ENCODE measurements around the gene ABI2.

Gene ABI2

GRCh38 chr2:203440671-203441070 lies 112.5 kb downstream of the ABI2 start:
- Histone ChIP-seq H3K27ac (ENCODE audit: low read depth, low read length) (no peak overlapping the region), H2AFZ (ENCODE audit: low read depth, low read length, severe bottlenecking) (no peak overlapping the region), H3K9me3 (ENCODE audit: insufficient read depth, low read length) (no peaks in the 10 kb centered on the region), H3K4me2 (ENCODE audit: low read depth, low read length, poor library complexity, severe bottlenecking) (no peak overlapping the region), H3K4me3 (ENCODE audit: insufficient read depth, low read length, poor library complexity, severe bottlenecking) (no peak overlapping the region), H4K20me1 (ENCODE audit: low read depth, low read length) (no peaks in the 10 kb centered on the region), H3K9ac (ENCODE audit: low read length) (no peak overlapping the region), H3F3A (ENCODE audit: insufficient read depth) (no peaks in the 10 kb centered on the region), H3K9me2 (replicated peaks; ENCODE audit: insufficient read depth, low read length) (no peaks in the 10 kb centered on the region), H3K36me3 (ENCODE audit: low read length) (no peaks in the 10 kb centered on the region), H3K27me3 (ENCODE audit: low read length) (no peaks in the 10 kb centered on the region), H3K79me2 (ENCODE audit: insufficient read depth, low read length) (no peaks in the 10 kb centered on the region)
- TF ChIP-seq EZH2phosphoT487 (conservative IDR thresholded peaks at IDR 0.05; ENCODE audit: low read length) (no peak), CTCF (IDR thresholded peaks at IDR 0.05; ENCODE audit: insufficient read depth, low read length, poor library complexity, severe bottlenecking) (no peak)

GRCh38 chr2:203441463-203441862 lies 113.3 kb downstream of the ABI2 start:
- Histone ChIP-seq H3K27me3 (ENCODE audit: low read length) (no peaks in the 10 kb centered on the region), H3F3A (ENCODE audit: insufficient read depth) (no peaks in the 10 kb centered on the region), H3K4me3 (ENCODE audit: insufficient read depth, low read length, poor library complexity, severe bottlenecking) (no peak overlapping the region), H2AFZ (ENCODE audit: low read depth, low read length, severe bottlenecking) (no peak overlapping the region), H3K9ac (ENCODE audit: low read length) (no peak overlapping the region), H3K79me2 (ENCODE audit: insufficient read depth, low read length) (no peaks in the 10 kb centered on the region), H3K4me2 (ENCODE audit: low read depth, low read length, poor library complexity, severe bottlenecking) (no peak overlapping the region), H3K36me3 (ENCODE audit: low read length) (no peaks in the 10 kb centered on the region), H4K20me1 (ENCODE audit: low read depth, low read length) (no peaks in the 10 kb centered on the region), H3K9me3 (ENCODE audit: insufficient read depth, low read length) (no peaks in the 10 kb centered on the region), H3K27ac (ENCODE audit: low read depth, low read length) (no peak overlapping the region), H3K9me2 (replicated peaks; ENCODE audit: insufficient read depth, low read length) (no peaks in the 10 kb centered on the region)
- TF ChIP-seq EZH2phosphoT487 (conservative IDR thresholded peaks at IDR 0.05; ENCODE audit: low read length) (no peak), CTCF (IDR thresholded peaks at IDR 0.05; ENCODE audit: insufficient read depth, low read length, poor library complexity, severe bottlenecking) (no peak)

GRCh38 chr2:203442463-203442862 lies 114.3 kb downstream of the ABI2 start:
- Histone ChIP-seq H3K9ac (ENCODE audit: low read length) (no peak overlapping the region), H3K27ac (ENCODE audit: low read depth, low read length) (no peak overlapping the region), H3K79me2 (ENCODE audit: insufficient read depth, low read length) (no peaks in the 10 kb centered on the region), H3F3A (ENCODE audit: insufficient read depth) (no peaks in the 10 kb centered on the region), H3K4me3 (ENCODE audit: insufficient read depth, low read length, poor library complexity, severe bottlenecking) (no peak overlapping the region), H2AFZ (ENCODE audit: low read depth, low read length, severe bottlenecking) (no peak overlapping the region), H4K20me1 (ENCODE audit: low read depth, low read length) (no peaks in the 10 kb centered on the region), H3K9me2 (replicated peaks; ENCODE audit: insufficient read depth, low read length) (no peaks in the 10 kb centered on the region), H3K36me3 (ENCODE audit: low read length) (no peaks in the 10 kb centered on the region), H3K27me3 (ENCODE audit: low read length) (no peaks in the 10 kb centered on the region), H3K4me2 (ENCODE audit: low read depth, low read length, poor library complexity, severe bottlenecking) (no peak overlapping the region), H3K9me3 (ENCODE audit: insufficient read depth, low read length) (no peaks in the 10 kb centered on the region)
- TF ChIP-seq EZH2phosphoT487 (conservative IDR thresholded peaks at IDR 0.05; ENCODE audit: low read length) (no peak), CTCF (IDR thresholded peaks at IDR 0.05; ENCODE audit: insufficient read depth, low read length, poor library complexity, severe bottlenecking) (no peak)

Data from SU-DHL-6 (cell line).